NOMO-1 treated with dmso at 0.1 percent for 144 hours (cell line): ENCODE data around the gene TMEM63C.

Experiments used
- DNase-seq: peaks from one replicate; lab custom pipeline; 2025; ENCODE audit not compliant: unreplicated experiment; lab: John Stamatoyannopoulos, UW

TMEM63C gene

GRCh38 chr14:77197988-77198387, 16.4 kb downstream of the TMEM63C start:
- no peak for DNase-seq

GRCh38 chr14:77198561-77198960, 17.0 kb downstream of the TMEM63C start:
- DNase-seq, result no peak

GRCh38 chr14:77199590-77199989, 18.0 kb downstream of the TMEM63C start:
- DNase-seq, result no peak

- DNase-seq, result no peak
Measured at GRCh38 chr14:77200406-77200985, 18.9 kb downstream of the TMEM63C start.

GRCh38 chr14:77201696-77202095, 20.1 kb downstream of the TMEM63C start:
- DNase-seq, result no peak

- no peak for DNase-seq
Measured at GRCh38 chr14:77203611-77204458, 22.2 kb downstream of the TMEM63C start.

GRCh38 chr14:77204459-77204771, 22.8 kb downstream of the TMEM63C start:
- DNase-seq, result no peak

- no peak for DNase-seq
Measured at GRCh38 chr14:77204907-77205306, 23.3 kb downstream of the TMEM63C start.

GRCh38 chr14:77205566-77205965, 24.0 kb downstream of the TMEM63C start:
- DNase-seq, result no peak

GRCh38 chr14:77206261-77206824, 24.7 kb downstream of the TMEM63C start:
- no peak for DNase-seq

GRCh38 chr14:77206877-77207389, 25.3 kb downstream of the TMEM63C start:
- no peak for DNase-seq

GRCh38 chr14:77208291-77208978, 26.8 kb downstream of the TMEM63C start:
- no peak for DNase-seq

- no peak for DNase-seq
Measured at GRCh38 chr14:77208979-77209318, 27.4 kb downstream of the TMEM63C start.

GRCh38 chr14:77212097-77212870, 30.7 kb downstream of the TMEM63C start:
- DNase-seq, result no peak

- DNase-seq, result no peak
Measured at GRCh38 chr14:77212943-77213678, 31.5 kb downstream of the TMEM63C start.

GRCh38 chr14:77213679-77214016, 32.0 kb downstream of the TMEM63C start:
- no peak for DNase-seq

- no peak for DNase-seq
Measured at GRCh38 chr14:77214216-77214615, 32.6 kb downstream of the TMEM63C start.

- no peak for DNase-seq
Measured at GRCh38 chr14:77217551-77217950, 36.0 kb downstream of the TMEM63C start.

GRCh38 chr14:77219591-77219990, 38.0 kb downstream of the TMEM63C start:
- DNase-seq, result no peak

- no peak for DNase-seq
Measured at GRCh38 chr14:77220246-77221017, 38.8 kb downstream of the TMEM63C start.
